H1 (cell line): Measurements from ENCODE around the gene CAPN1. TPM values are rescaled to one million over a fixed set of nuclear protein-coding genes. Genes with fewer than 3 reads are reported as not detected.

Experiments
- CTCF ChIA-PET: fragments of 300-600 bp; sonication (Branson Sonifier 250); formaldehyde crosslinking; loops from one replicate; lab custom pipeline; 2021; ENCODE audit not compliant: partially characterized antibody; lab: Charles Lee
- POLR2A ChIA-PET: fragments of 300-600 bp; sonication (Branson Sonifier 250); formaldehyde crosslinking; loops from one replicate; lab custom pipeline; 2021; ENCODE audit warnings: inconsistent platforms; ENCODE audit not compliant: partially characterized antibody; lab: Charles Lee
- DNase-seq, 2 experiments: peaks; one replicate each; pipeline versions ENCODE4 v3.0.0 to v3.0.0-alpha.2; 2010 to 2022; ENCODE audit warnings: low spot score in 2 of 2, low read depth in 1 of 2, mixed read lengths in 1 of 2
- FAIRE-seq: peaks from 2 replicates; lab custom pipeline; 2011; peaks lifted over from hg19 to GRCh38; lab: Jason Lieb, UNC
- H2AFZ ChIP-seq: 2 replicates; pipeline ENCODE4 v1.8.1; 2012; ENCODE audit warnings: low read length, inconsistent platforms
- H2AK5ac ChIP-seq: 2 replicates; pipeline ENCODE4 v1.6.1; 2013; ENCODE audit warnings: low read depth, low read length
- H2BK120ac ChIP-seq: replicated peaks from 2 replicates; pipeline ENCODE3; 2013; ENCODE audit warnings: low read depth, low read length, inconsistent platforms
- H2BK12ac ChIP-seq: 2 replicates; pipeline ENCODE4 v1.6.1; 2013; ENCODE audit warnings: low read depth, low read length
- H2BK15ac ChIP-seq: 2 replicates; pipeline ENCODE4 v1.6.1; 2013; ENCODE audit warnings: low read length
- H2BK20ac ChIP-seq: 2 replicates; pipeline ENCODE4 v1.6.1; 2013; ENCODE audit warnings: low read length
- H2BK5ac ChIP-seq: 2 replicates; pipeline ENCODE4 v1.6.1; 2013; ENCODE audit warnings: low read depth, low read length
- H3K14ac ChIP-seq: 2 replicates; pipeline ENCODE4 v1.6.1; 2013; ENCODE audit warnings: inconsistent platforms; ENCODE audit not compliant: insufficient read length
- H3K18ac ChIP-seq: 2 replicates; pipeline ENCODE4 v1.6.1; 2013; ENCODE audit warnings: low read length; ENCODE audit errors: extremely low read depth
- H3K23ac ChIP-seq: 2 replicates; pipeline ENCODE4 v1.6.1; 2013; ENCODE audit warnings: inconsistent platforms; ENCODE audit not compliant: insufficient read length
- H3K23me2 ChIP-seq: 2 replicates; pipeline ENCODE4 v1.6.1; 2013; ENCODE audit warnings: low read depth, low read length
- H3K27ac ChIP-seq: 2 replicates; pipeline ENCODE4 v1.6.1; 2011; ENCODE audit warnings: low read depth, low read length, inconsistent platforms
- H3K27me3 ChIP-seq, 4 experiments: replicated peaks in 1 of 4; 1 replicate in 1 of 4; 2 replicates in 3 of 4; pipeline versions ENCODE4 v1.6.1 to v1.8.1; 2011 to 2013; ENCODE audit warnings: low read length in 3 of 4, mild to moderate bottlenecking in 3 of 4, inconsistent platforms in 2 of 4, mixed read lengths in 2 of 4, moderate library complexity in 1 of 4; ENCODE audit not compliant: control insufficient read depth in 3 of 4, insufficient read depth in 3 of 4; ENCODE audit errors: extremely low read depth in 1 of 4
- H3K36me3 ChIP-seq, 4 experiments: 2 replicates each; pipeline versions ENCODE4 v1.6.1 to v1.8.1; 2011 to 2013; ENCODE audit warnings: mild to moderate bottlenecking in 4 of 4, low read length in 3 of 4, moderate library complexity in 2 of 4, control low read depth in 1 of 4, inconsistent platforms in 1 of 4; ENCODE audit not compliant: insufficient read depth in 4 of 4, control insufficient read depth in 2 of 4
- H3K4ac ChIP-seq: replicated peaks from 2 replicates; pipeline ENCODE3; 2013; ENCODE audit warnings: low read length, low read depth, mixed read lengths, inconsistent platforms; ENCODE audit not compliant: insufficient read length
- H3K4me1 ChIP-seq, 4 experiments: replicated peaks in 1 of 4; 1 replicate in 1 of 4; 2 replicates in 3 of 4; pipeline versions ENCODE4 v1.6.1 to v1.8.1; 2011 to 2013; ENCODE audit warnings: low read length in 3 of 4, inconsistent platforms in 2 of 4, mixed read lengths in 1 of 4; ENCODE audit not compliant: insufficient read depth in 4 of 4, control insufficient read depth in 3 of 4
- H3K4me2 ChIP-seq, 2 experiments: 2 replicates each; pipeline versions ENCODE4 v1.6.1 to v1.8.1; 2011 to 2013; ENCODE audit warnings: low read depth in 2 of 2, low read length in 2 of 2, control low read depth in 1 of 2, inconsistent platforms in 1 of 2, mild to moderate bottlenecking in 1 of 2; ENCODE audit not compliant: insufficient read depth in 1 of 2
- H3K4me3 ChIP-seq, 4 experiments: fragments of 200-600, 300-600 bp in 1 of 4; sonication (generic), shearing (Covaris generic), sonication (Bioruptor Twin) in 1 of 4; 2 replicates each; pipeline versions ENCODE4 v1.5.1 to v1.8.1; 2011 to 2016; ENCODE audit warnings: low read length in 4 of 4, low read depth in 3 of 4, control low read depth in 2 of 4, inconsistent platforms in 2 of 4, mild to moderate bottlenecking in 2 of 4, mixed read lengths in 1 of 4, moderate library complexity in 1 of 4; ENCODE audit not compliant: insufficient read depth in 2 of 4; ENCODE audit errors: extremely low read depth in 1 of 4
- H3K56ac ChIP-seq: replicated peaks from 2 replicates; pipeline ENCODE3; 2013; ENCODE audit warnings: low read depth, mild to moderate bottlenecking, mixed read lengths, low read length, inconsistent platforms; ENCODE audit not compliant: insufficient read length
- H3K79me1 ChIP-seq: 2 replicates; pipeline ENCODE4 v1.6.1; 2013; ENCODE audit warnings: low read depth, low read length, control low read depth
- H3K79me2 ChIP-seq, 2 experiments: 2 replicates each; pipeline versions ENCODE4 v1.6.1 to v1.8.1; 2012 to 2013; ENCODE audit warnings: low read length in 2 of 2, mild to moderate bottlenecking in 2 of 2, inconsistent platforms in 1 of 2; ENCODE audit not compliant: insufficient read depth in 2 of 2, control insufficient read depth in 1 of 2
- H3K9ac ChIP-seq, 4 experiments: replicated peaks in 1 of 4; 1 replicate in 1 of 4; 2 replicates in 3 of 4; pipeline versions ENCODE4 v1.6.1 to v1.8.1; 2011 to 2013; ENCODE audit warnings: low read depth in 3 of 4, low read length in 3 of 4, control low read depth in 2 of 4, mild to moderate bottlenecking in 2 of 4, moderate library complexity in 2 of 4, inconsistent platforms in 1 of 4; ENCODE audit errors: extremely low read depth in 1 of 4
- H3K9me3 ChIP-seq, 2 experiments: 2 replicates each; pipeline versions ENCODE4 v1.6.1 to v1.8.1; 2012 to 2013; ENCODE audit warnings: mild to moderate bottlenecking in 2 of 2, moderate library complexity in 2 of 2, control low read depth in 1 of 2, inconsistent platforms in 1 of 2, low read depth in 1 of 2, low read length in 1 of 2, mixed read lengths in 1 of 2; ENCODE audit not compliant: insufficient read depth in 2 of 2
- H4K20me1 ChIP-seq, 2 experiments: replicated peaks in 1 of 2; 2 replicates each; pipeline versions ENCODE3 to v1.8.1; 2011 to 2013; ENCODE audit warnings: inconsistent platforms in 2 of 2, low read length in 2 of 2, mild to moderate bottlenecking in 1 of 2; ENCODE audit not compliant: insufficient read depth in 2 of 2, control insufficient read depth in 1 of 2
- H4K5ac ChIP-seq: 2 replicates; pipeline ENCODE4 v1.6.1; 2013; ENCODE audit warnings: low read length, low read depth, mixed read lengths, inconsistent platforms; ENCODE audit not compliant: insufficient read length
- H4K8ac ChIP-seq: 2 replicates; pipeline ENCODE4 v1.8.0; 2013; ENCODE audit warnings: mild to moderate bottlenecking, moderate library complexity, low read length, inconsistent platforms; ENCODE audit not compliant: insufficient read depth; ENCODE audit errors: extremely low read depth
- H4K91ac ChIP-seq: replicated peaks from 2 replicates; pipeline ENCODE3; 2013; ENCODE audit warnings: low read length, mixed read lengths, inconsistent platforms; ENCODE audit not compliant: insufficient read length
- CHD2 ChIP-seq: IDR thresholded peaks from 2 replicates; pipeline ENCODE4 v1.6.1; 2012; ENCODE audit warnings: low read length, improper control_type of control experiment
- CTBP2 ChIP-seq: IDR thresholded peaks from 2 replicates; pipeline ENCODE4 v1.7.0; 2011; ENCODE audit warnings: borderline replicate concordance, mild to moderate bottlenecking, moderate library complexity, mixed read lengths, low read length; ENCODE audit not compliant: insufficient read depth, insufficient read length
- JUN ChIP-seq: IDR thresholded peaks from 2 replicates; pipeline ENCODE4 v1.6.1; 2011; ENCODE audit warnings: low read depth, mild to moderate bottlenecking, improper control_type of control experiment, low read length
- KDM5A ChIP-seq: fragments of 200-600 bp; IDR thresholded peaks from 2 replicates; pipeline ENCODE4 v1.7.1; 2012; ENCODE audit warnings: mild to moderate bottlenecking, low read length, inconsistent platforms, mixed read lengths
- MAFK ChIP-seq: IDR thresholded peaks from 2 replicates; pipeline ENCODE4 v1.6.1; 2012; ENCODE audit warnings: low read depth, mild to moderate bottlenecking, improper control_type of control experiment, low read length
- RAD21 ChIP-seq, 2 experiments: IDR thresholded peaks in 1 of 2; conservative IDR thresholded peaks in 1 of 2; 2 replicates each; pipeline ENCODE4 v1.6.1; 2011; ENCODE audit warnings: low read depth in 2 of 2, low read length in 2 of 2, improper control_type of control experiment in 1 of 2, inconsistent platforms in 1 of 2, mild to moderate bottlenecking in 1 of 2, moderate library complexity in 1 of 2
- RNF2 ChIP-seq: fragments of 200-900, 300-1000 bp; sonication (generic); IDR thresholded peaks from 2 replicates; pipeline ENCODE4 v1.7.1; 2016; ENCODE audit warnings: borderline replicate concordance, low read depth, mild to moderate bottlenecking, antibody characterized with exemption, low read length; ENCODE audit not compliant: poor library complexity, severe bottlenecking; ENCODE audit errors: missing control alignments
- SP4 ChIP-seq: IDR thresholded peaks from 2 replicates; pipeline ENCODE4 v1.6.1; 2012; ENCODE audit warnings: low read length, inconsistent platforms
- TBP ChIP-seq: IDR thresholded peaks from 2 replicates; pipeline ENCODE4 v1.6.1; 2011; ENCODE audit warnings: low read depth, low read length, improper control_type of control experiment
- YY1 ChIP-seq: IDR thresholded peaks from 2 replicates; pipeline ENCODE4 v1.6.1; 2011; ENCODE audit warnings: low read depth, mild to moderate bottlenecking, low read length
- WGBS, 2 experiments: shearing (Covaris generic) in 1 of 2; methylation state at CpG; one replicate each; pipeline versions ENCODE4 v1.1.6 to v1.1.7; 2013 to 2015; ENCODE audit warnings: low lambda C conversion rate in 2 of 2, mixed read lengths in 2 of 2, inconsistent platforms in 1 of 2, low coverage in 1 of 2, missing lambda C conversion rate in 1 of 2; ENCODE audit not compliant: insufficient replicate concordance in 2 of 2, insufficient coverage in 1 of 2, insufficient read length in 1 of 2; ENCODE audit errors: extremely low coverage in 1 of 2, missing lambda C conversion rate in 1 of 2; 5-methylcytosine and 5-hydroxymethylcytosine counted together
- polyA plus RNA-seq, 7 experiments: library from polyadenylated mRNA; depleted of rRNA in 3 of 7; stranded (reverse) in 5 of 7; unstranded in 2 of 7; fragments of >200 nt in 5 of 7; fragments of 200-250 nt in 2 of 7; gene quantifications; 1 replicate in 5 of 7; 2 replicates in 1 of 7; 4 replicates in 1 of 7; pipeline versions ENCODE4 v1.2.1 to v1.2.3, GENCODE V29; 2011 to 2013; ENCODE audit warnings: missing spikeins in 2 of 7, mixed read lengths in 2 of 7
- total RNA-seq: library from RNA; stranded (reverse); fragmentation: NEBNext Ultra II Directional; extraction: Animal tissue kit (Norgen Biotek cat#: 25700); gene quantifications from 2 replicates; pipeline ENCODE4 v1.2.1, GENCODE V29; 2021

CAPN1 gene
- total and polyA plus RNA-seq, 2 of the 8 experiments (the other 6 are each of a cell fraction or from before 2014, with no cell fraction given) = 194 to 233 TPM

DNA sequence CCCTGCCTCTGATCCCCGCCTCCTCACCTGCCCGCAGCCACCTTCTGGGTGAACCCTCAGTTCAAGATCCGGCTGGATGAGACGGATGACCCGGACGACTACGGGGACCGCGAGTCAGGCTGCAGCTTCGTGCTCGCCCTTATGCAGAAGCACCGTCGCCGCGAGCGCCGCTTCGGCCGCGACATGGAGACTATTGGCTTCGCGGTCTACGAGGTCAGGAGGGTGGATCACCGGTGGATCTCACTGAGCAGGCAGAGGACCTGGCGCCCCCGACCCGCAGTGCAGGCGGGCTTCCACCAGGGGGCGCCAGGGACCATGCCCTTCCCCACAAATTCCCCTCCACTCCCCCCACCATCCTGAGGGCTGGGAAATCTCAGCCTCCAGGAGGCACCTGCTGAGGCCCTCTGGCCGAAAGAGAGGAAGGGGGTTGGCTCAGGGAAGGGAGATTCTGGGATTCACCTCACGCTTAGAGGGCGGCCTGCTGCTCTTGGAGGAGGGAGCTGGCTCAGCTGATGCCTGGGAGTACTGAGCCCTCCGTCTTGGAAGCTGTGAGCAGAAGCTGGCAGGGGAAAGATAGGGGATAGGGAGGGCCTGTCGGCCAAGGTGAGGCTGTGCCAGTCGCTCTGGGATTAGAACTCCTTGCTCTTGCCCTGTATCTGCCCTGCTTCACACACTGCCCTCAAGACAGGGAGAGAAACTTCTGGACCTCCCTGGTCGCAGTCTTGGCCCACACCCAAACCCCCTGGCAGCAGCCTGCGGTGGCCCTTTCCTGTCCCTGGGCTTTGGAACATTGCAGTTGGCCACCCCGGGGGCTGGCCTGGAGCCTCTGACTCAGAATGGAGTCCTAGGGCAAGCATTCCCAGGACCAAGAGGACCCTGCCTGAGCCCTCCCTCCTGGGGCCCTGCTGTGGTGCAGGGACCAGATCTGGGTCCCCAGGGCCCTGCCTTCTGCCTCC, 23.2 kb downstream of the CAPN1 start:
- Histone ChIP-seq H2BK20ac (no peak overlapping the region; the same call in 1 of the 2 replicates), H3K4me2 (peak overlapping the region; percentile 1 to 55; a peak in 3 of 4 replicates), H2BK15ac (no peak overlapping the region), H2AK5ac (no peak overlapping the region), H3K9ac (peak overlapping the region in 1 of 4 experiments; percentile 30; a peak in 2 of 7 replicates), H3K4me1 (peaks cover 0 to 14% (median 10%) of the 10 kb centered on the region in 4 experiments; a peak in 6 of 7 replicates), H3K23ac (no peak overlapping the region), H3K18ac (no peak overlapping the region), H3K56ac (peak overlapping the region; percentile 19), H4K20me1 (no peaks in the 10 kb centered on the region), H4K8ac (peak overlapping the region; percentile 52; the same call in 1 of the 2 replicates), H3K23me2 (no peaks in the 10 kb centered on the region), H3K9me3 (no peaks in the 10 kb centered on the region), H3K27me3 (no peaks in the 10 kb centered on the region), H2BK120ac (no peak overlapping the region), H2BK5ac (peak overlapping the region; percentile 52; the same call in 1 of the 2 replicates), H3K36me3 (peaks cover 22 to 51% (median 36%) of the 10 kb centered on the region in 4 experiments), H2BK12ac (no peak overlapping the region), H3K14ac (no peak overlapping the region), H3K4ac (no peak overlapping the region), H4K91ac (no peak overlapping the region), H2AFZ (0 out of 2 replicates have a peak overlapping the region, but pooled peaks have one; percentile 14), H3K4me3 (no peak overlapping the region; a peak in 1 of 8 replicates), H4K5ac (no peak overlapping the region), H3K79me2 (no peaks in the 10 kb centered on the region), H3K27ac (peak overlapping the region; percentile 60), H3K79me1 (no peaks in the 10 kb centered on the region)
- peak in 1 of 2 experiments; percentile 95 for DNase-seq
- ChIA-PET POLR2A (interaction anchor here (1.0 to 13.9 kb wide), 15 partner anchors 8 to 296 kb away, joined by 3 to 324 read pairs (median 8); partner anchors contain the start of genes FAU, MRPL49 and ZNHIT2), CTCF (interaction anchor here (0.6 to 11.9 kb wide), 22 partner anchors 8 to 262 kb away, joined by 3 to 184 read pairs (median 5); partner anchors contain the start of genes CAPN1, POLA2 and TM7SF2)
- WGBS, 2 experiments = 29% methylated on average over 37 of the region's 38 CpGs; no CpG with 5 or more reads in 1 of the 2 experiments
- FAIRE-seq = peak; percentile 78
- TF ChIP-seq YY1 (no peak), SP4 (no peak), CHD2 (peak; percentile 7; the same call in 1 of the 2 replicates), JUN (no peak), RAD21 (IDR thresholded peaks at IDR 0.05 in 1 of 2, conservative IDR thresholded peaks at IDR 0.05 in 1 of 2; ENCODE audit: low read depth in 2 of 2, low read length in 2 of 2) (peak; percentile 95 to 96), RNF2 (no peak), CTBP2 (no peak), MAFK (no peak), KDM5A (no peak), TBP (peak; percentile 44; the same call in 1 of the 2 replicates)
